Lower leg skin (tissue), 4 donors: ENCODE results near the gene GK2. TPM values are rescaled to one million over a fixed set of nuclear protein-coding genes. Genes with fewer than 3 reads are reported as not detected.

ENCODE experiments used
- DNase-seq, 2 donors: peaks; one replicate each; pipeline ENCODE4 v3.0.0-alpha.2; 2019; ENCODE audit warnings: low spot score in 2 of 2
- H3K4me3 ChIP-seq: fragments of 200-600 bp; sonication (generic); 2 replicates; pipeline ENCODE4 v1.5.1; 2017; ENCODE audit warnings: mild to moderate bottlenecking, low read depth; ENCODE audit not compliant: poor library complexity, severe bottlenecking
- CTCF ChIP-seq, 3 donors: fragments of 450-650 bp; IDR thresholded peaks; one replicate each; pipeline ENCODE4 v1.5.1; 2016; ENCODE audit warnings: antibody characterized with exemption in 3 of 3, mild to moderate bottlenecking in 3 of 3, moderate library complexity in 2 of 3
- POLR2A ChIP-seq, 2 donors: fragments of 450-650 bp; IDR thresholded peaks; one replicate each; pipeline ENCODE4 v1.6.1; 2016 to 2017; ENCODE audit warnings: antibody characterized with exemption in 2 of 2, mild to moderate bottlenecking in 1 of 2, moderate library complexity in 1 of 2
- WGBS, 2 donors: methylation state at CpG; one replicate each; pipeline ENCODE4 v1.1.5; 2018; 5-methylcytosine and 5-hydroxymethylcytosine counted together
- intact Hi-C: fragments of 100-400 bp; cut with DNase I; formaldehyde crosslinking; loops from one replicate; pipeline ENCODE4 v1.15.0; 2023; ENCODE audit warnings: low total_unique reads
- total RNA-seq, 4 donors: library from RNA; depleted of rRNA; stranded (reverse); fragments of >200 nt; gene quantifications; one replicate each; pipeline ENCODE4 v1.1.0, GENCODE V29; 2016

GK2 gene
- total RNA-seq, 4 donors from 2014 or later = not detected

- no peak for DNase-seq
- WGBS, 2 donors = 35 to 39% methylated on average over 4 of the region's 4 CpGs
- no peak overlapping the region for H3K4me3 ChIP-seq
- intact Hi-C loops = no loop called here
- TF ChIP-seq CTCF (IDR thresholded peaks at IDR 0.05) = no peak
- no peak for TF ChIP-seq POLR2A (IDR thresholded peaks at IDR 0.05)
These were observed 22.4 kb downstream of the GK2 start for GRCh38 chr4:79385641-79386040.

- WGBS, 2 donors = 61 to 76% methylated on average over 1 of the region's 1 CpG
These were observed 26.9 kb downstream of the GK2 start for GRCh38 chr4:79381161-79381560.

GRCh38 chr4:79370026-79370425 lies 38.0 kb downstream of the GK2 start:
- intact Hi-C loops = no loop called here
- WGBS, 2 donors = 70 to 77% methylated on average over 2 of the region's 2 CpGs
- no peak for TF ChIP-seq CTCF (IDR thresholded peaks at IDR 0.05)
- TF ChIP-seq POLR2A (IDR thresholded peaks at IDR 0.05) = no peak
- DNase-seq = no peak
- H3K4me3 ChIP-seq = no peak overlapping the region

More at GRCh38 chr4:79381161-79381560, 26.9 kb downstream of the GK2 start:
- TF ChIP-seq CTCF (IDR thresholded peaks at IDR 0.05) = no peak
- no peak for TF ChIP-seq POLR2A (IDR thresholded peaks at IDR 0.05)
- H3K4me3 ChIP-seq = no peak overlapping the region
- intact Hi-C loops = no loop called here
- DNase-seq = no peak

- no peak for TF ChIP-seq CTCF (IDR thresholded peaks at IDR 0.05)
- no peak for TF ChIP-seq POLR2A (IDR thresholded peaks at IDR 0.05)
- WGBS, 2 donors = 88 to 91% methylated on average over 2 of the region's 2 CpGs
- H3K4me3 ChIP-seq = no peak overlapping the region
These were observed 40.9 kb downstream of the GK2 start for GRCh38 chr4:79367096-79367495.

GRCh38 chr4:79366422-79366821 lies 41.6 kb downstream of the GK2 start:
- intact Hi-C loops = no loop called here
- TF ChIP-seq CTCF (IDR thresholded peaks at IDR 0.05) (no peak), POLR2A (IDR thresholded peaks at IDR 0.05) (no peak)
- H3K4me3 ChIP-seq = no peak overlapping the region
- DNase-seq = no peak

More at GRCh38 chr4:79367096-79367495, 40.9 kb downstream of the GK2 start:
- intact Hi-C loops = no loop called here
- no peak for DNase-seq

- intact Hi-C loops = no loop called here
- no peak for DNase-seq
- 62 to 68% methylated on average over 6 of the region's 6 CpGs for WGBS, 2 donors
- no peak overlapping the region for H3K4me3 ChIP-seq
- no peak for TF ChIP-seq POLR2A (IDR thresholded peaks at IDR 0.05)
- TF ChIP-seq CTCF (IDR thresholded peaks at IDR 0.05) = no peak
These were observed 44.0 kb downstream of the GK2 start for GRCh38 chr4:79364061-79364460.
